ENCODE results near the gene C2CD2.

C2CD2 gene

DNA sequence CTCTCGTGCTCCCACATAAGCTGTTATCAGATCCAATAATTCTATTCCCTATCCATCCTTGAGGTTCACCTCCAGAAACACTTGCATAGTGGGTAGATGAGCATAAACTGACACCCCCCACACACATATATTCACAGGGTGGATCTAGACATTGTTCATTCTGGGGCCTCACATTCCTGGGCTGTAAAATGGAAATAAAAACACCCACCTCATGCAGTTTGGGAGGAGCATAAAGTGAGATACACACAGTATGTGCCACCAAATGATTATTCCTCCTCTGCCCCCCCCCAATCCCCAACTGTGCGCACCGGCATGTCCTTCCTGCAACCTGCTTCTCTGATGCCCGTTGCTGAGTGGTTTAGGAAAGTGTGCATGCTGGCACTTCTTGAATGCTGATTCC lies 92.6 kb downstream of the C2CD2 start:
- no peak for DNase-seq

DNA sequence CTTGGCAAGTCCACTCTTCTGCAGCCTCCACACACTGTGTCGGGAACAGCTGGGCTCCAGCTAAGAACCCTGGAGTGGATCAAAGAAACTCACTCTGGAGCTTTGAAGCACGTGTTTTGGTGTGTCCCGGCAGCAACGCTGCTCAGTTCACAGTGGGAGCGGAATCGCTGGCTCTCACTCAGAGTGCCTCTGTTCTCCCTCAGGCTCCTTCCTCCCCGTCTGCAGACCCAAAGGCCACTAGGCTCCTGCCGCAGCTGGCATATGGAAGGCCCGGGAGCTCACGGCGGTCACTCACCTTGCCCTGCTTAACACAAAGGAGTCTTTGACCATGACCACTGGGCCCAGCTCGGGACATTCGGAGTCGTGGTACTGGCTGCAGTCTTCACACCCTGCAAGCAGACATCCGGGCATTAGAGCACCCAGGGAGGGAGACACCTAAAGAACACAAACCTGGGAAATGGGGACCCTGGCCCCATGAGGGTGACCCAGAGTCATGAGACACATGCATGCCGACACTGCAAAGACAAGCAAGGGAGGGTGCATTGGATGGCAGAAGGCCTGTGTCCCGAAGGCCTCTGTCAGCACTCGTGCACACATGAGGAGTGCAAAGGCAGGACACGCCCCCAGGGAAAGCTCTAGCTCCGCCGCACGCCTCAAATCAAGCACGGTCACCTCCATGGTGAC lies 94.4 kb downstream of the C2CD2 start:
- DNase-seq: no peak

DNA sequence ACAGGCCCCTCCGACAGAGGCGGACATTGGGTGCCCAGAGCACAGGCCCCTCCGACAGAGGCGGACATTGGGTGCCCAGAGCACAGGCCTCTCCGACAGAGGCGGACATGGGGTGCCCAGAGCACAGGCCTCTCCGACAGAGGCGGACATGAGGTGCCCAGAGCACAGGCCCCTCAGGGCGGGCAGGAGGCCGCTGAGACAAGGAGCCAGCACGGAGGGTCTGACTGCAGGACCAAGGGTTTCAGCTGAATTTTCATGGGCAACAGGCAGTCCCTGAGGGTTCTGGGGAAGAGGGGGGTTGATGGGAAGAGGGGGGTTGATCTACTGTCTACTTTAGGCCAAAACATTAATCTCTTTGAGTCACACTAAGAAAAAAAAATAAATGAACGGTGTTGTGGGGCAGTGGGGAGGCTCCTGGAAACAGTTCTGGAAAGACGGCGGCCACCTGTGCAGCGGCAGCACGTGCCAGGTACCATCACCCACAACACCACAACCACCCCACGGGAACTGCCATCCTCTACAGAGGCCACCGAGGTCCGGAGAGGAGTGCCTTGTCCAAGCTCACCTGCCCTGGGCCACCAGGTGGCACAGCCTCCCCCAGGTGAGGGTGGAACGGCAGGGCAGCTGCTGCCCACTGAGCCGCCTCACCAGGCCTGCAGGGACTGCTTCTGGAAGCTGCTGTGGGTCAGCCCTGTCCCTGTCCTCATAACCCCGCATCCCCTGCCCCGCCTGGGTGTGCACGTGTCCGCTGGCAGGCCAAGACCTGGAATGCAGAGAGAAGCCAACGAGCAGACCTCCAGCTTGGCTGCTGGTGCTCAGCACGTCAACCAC lies 95.1 kb downstream of the C2CD2 start:
- DNase-seq: no peak

DNA sequence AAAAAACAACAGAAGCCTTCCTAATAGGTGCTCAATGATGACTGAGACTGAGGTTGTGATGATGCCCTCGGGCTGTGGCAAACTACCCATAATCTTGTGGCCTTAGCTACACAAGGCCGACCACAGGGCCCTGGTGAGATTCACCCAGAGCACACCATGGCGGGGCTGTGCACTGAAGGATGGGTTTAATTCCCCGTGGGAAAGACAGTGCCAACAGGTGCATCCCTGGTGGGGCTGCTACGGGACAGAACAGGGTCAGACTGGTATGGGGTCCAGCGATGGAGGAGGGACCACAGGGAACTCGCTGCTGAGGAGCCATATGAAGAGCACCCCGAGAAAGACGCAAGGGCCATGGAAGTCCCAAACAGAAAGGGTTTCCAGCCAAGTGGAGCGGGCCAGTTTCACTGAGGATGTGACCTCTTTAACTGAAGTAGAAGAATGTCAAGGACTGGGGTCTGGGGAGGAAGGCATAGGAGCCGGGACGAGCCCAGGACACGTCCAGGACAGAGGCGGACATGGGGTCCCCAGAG lies 96.0 kb downstream of the C2CD2 start:
- DNase-seq: no peak

DNA sequence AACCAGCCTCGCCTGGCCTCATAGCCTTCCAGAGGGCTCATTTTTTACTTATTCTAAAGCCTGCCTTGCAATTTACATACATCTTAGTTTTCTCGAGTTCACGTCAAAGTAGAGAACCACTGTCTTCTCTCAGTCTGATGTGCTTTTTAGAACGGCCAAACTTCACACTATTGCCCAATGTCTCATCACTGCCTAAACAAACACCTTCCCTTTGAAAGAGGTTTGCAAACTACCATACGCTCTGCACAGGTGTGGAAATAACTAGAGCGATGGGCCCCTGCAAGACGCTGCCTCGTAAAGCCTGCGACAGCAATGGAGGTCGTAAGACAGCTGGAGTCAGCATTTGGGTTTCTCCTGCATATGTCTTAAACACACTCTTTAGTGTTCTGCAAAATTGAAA lies 97.2 kb downstream of the C2CD2 start:
- no peak for DNase-seq

DNA sequence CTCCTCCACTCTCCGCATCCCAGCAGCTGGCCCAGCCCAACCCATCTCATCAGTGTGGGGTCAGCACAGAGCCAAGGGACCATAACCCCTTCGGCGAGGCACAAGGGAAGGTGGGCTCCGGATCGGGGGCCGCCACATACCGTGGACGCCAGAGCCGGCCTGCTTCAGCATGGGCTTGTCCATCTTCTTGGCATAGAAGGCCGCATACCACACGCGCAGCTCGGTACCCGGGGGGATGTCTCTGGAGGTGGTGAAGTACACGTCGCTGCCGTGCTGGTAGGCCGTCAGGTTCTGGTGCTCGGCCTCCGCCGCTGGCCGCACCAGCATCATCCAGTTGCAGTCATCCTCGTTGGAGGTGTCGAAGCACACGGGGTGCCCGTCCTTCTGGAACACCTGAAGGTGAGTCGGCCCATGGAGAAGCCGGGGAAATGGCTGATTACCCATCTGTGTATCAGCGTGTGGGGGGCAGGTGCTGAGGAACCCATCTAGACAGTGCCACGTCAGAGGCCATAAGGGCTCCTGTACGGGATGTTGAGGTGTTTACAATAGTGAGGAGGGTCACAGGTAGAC lies 99.3 kb downstream of the C2CD2 start:
- no peak for DNase-seq

DNA sequence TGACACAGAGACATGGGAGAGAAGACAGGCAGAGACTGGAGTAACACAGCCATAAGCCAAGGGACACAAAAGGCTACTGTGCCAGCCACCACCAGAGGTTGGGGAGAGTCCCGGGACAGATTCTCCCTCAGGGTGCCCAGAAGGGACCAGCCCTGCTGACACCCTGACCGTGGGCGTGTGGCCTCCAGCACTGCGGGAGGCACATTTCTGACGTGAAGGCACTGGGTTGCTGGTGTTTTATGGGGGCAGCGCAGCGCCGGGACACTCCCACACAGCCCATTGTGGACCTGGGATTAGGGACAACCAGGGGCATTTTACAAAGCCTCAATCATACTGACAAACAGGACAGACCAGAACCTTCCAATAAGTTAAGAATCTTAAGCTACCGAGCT lies 100.9 kb downstream of the C2CD2 start:
- no peak for DNase-seq

DNA sequence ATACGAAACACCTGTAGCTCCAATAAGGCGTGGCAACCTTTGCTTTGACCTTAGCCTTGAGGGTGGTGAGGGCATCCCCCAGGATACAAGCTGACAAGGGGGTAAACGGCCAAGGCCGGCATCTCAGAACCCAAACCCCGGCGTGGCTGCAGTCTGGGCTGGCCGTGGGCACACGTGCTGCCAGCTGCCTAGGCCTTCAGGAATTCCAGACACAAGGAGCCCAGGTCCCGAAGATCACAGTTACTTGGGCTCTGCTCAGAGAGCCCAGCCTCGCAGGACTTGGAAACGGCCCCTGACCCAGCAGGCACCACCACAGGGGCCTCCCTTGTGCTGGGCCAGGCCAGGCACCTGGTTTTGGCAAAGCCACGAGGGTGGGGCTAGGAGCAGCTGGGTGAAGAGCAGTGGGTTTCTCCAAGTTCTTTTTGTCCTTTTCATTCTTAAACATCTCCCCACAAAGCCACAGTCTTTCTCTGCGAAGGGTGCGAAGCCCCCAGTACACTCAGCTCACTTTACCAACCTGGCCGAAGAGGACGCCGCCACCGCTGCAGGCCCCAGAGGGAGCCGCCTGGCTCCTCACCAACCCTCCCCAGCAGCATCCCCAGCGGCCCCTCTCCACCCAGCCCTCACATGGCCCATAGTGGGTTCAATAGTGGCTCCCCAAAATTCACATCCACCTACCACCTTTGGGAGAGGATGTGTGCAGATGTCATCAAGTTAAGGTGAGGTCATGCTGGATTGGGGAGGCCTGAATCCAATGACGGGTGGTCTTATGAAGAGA lies 101.5 kb downstream of the C2CD2 start:
- DNase-seq: no peak

DNA sequence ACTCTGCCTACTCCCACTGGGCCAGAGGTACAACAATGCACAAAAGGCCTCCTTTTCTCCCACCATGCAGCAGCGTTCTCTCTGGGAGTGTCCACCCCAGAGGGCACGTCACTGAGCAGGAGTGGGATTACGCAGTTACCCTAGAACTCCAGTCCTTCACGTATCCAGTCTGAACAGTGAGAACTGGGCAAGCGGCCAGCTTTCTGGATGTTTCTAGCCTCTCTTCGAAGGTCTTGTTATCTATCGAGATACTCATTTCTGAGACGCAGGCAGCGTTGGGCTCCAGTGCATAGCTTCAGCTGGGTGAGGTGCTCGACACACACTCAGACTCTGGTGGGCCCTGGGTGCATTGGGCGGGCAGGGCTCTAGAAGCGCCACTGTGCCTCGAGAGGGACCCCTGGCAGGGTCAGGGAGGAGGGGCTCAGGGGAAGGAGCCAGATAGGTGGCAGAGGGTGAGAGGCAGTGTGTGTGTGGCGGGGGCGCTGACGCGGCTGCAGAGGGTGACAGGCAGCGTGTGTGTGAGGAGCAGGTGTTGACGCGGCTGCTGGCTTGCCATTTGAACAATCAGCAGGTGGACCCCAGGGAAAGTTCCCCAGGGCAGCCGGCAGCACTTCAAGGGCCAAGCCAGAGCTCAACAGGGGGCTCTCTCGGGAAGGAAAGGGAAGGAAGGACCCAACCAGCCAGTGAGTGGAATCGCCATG lies 102.6 kb downstream of the C2CD2 start:
- no peak for DNase-seq

DNA sequence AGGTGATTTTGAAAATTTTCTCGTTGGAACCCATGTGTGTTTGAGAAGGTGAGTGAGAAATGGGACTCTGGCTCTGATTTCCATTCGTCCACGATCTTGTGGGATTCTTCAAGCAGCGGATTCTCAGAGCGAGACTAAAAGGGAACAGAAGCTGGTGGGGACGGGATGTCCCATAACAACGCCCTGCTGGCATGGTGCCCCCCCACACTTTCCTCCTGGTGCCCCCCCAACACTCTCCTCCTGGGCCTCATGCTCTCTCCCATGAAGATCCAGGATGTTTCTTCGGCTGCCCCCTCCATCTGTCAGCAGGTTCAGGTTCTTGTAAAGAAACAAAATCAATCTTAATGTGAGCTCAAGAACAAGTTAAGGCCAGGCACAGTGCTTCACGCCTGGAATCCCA lies 103.7 kb downstream of the C2CD2 start:
- no peak for DNase-seq

DNA sequence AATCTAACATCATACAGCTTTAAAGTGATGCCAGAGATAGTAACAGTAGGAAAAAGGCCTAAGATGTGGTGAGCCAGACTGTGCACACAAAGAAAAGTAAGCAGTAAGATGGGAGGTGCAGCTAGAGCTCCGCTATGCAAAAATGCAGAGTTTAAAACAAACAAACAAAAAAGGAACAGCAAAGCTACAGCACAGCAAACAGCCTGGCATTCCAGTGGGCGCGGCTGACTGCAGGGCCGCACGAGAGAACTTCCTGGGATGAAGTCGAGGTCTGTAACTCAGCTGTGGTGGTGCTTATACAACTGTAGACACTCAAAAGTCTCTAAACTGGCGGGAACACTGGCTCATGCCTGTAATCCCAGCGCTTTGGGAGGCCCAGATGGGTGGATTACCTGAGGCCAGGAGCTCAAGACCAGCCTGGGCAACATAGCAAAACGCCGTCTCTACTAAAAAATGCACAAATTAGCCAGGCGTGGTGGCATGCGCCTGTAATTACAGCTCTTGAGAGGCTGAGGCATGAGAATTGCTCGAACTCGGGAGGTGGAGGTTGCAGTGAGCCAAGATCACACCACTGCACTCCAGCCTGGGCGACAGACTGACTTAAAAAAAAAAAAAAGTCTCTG lies 104.7 kb downstream of the C2CD2 start:
- no peak for DNase-seq

DNA sequence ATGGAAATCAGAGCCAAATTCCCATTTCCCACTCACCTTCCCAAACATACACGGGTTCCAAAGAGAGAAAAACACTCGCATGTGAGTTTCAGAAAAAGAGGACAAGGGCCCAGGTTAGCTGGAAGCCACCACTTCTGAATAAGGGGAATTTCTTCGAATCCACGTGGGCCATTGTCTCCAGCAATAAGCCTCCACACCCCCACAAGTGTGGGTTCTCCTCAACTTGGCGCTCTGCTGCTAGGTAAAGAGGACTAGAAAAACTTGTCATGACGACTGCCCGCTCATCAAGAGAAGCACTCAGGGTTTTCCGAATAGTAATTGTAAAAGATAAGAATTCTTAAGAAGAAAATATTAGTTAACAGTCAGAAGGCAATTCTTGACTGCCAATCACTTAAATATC lies 105.3 kb downstream of the C2CD2 start:
- DNase-seq: no peak

DNA sequence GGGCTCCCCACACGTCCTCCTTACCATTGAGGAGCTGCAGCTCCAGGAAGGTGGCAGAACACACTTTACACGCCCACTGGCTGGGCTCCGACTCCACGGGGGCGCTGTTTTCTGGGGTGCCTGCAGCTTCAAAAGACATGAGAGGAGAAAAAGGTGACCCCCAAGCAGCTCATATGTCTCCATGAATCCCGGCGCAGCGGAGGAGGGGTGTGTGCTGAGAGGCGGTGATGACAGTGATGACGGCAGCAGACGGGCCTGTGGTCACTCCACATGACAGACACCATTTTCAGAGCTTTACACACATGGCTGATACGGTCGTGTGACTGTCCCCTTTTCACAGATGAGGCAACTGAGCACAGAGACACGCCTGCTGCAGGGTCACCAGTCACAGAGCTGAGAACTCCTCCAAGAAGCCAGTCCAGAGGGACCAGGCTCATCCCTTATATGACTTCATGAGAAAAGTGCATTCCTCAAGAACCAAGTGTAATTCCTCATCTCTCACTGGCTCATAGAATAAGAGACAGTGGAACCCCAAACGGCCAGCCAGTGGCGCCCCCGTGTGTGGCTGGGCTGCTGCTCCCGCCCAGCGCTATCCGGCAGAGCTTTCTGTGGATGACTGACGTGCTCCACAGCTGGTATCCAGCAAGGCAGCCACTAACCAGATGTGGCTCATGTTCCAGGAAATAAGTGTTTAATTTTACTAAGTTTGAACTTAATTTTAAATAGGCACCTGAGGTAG lies 106.6 kb downstream of the C2CD2 start:
- no peak for DNase-seq

DNA sequence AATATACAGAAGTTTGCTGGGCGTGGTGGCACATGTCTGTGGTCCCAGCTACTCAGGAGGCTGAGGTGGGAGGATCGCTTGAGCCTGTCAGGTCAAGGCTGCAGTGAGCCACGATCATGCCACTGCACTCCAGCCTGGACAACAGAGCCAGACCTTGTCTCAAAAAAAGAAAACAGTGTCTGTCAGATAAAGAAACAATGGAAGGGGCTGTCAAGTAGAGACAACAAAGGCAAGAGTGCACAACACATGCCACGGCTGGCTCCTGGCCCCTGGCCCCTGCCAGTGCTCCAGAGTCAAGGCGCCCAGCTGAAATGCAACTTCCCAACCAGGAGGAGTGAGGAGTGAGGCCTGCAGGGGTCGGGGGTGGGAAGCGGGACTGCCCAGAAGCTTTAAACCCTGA lies 107.3 kb downstream of the C2CD2 start:
- no peak for DNase-seq

DNA sequence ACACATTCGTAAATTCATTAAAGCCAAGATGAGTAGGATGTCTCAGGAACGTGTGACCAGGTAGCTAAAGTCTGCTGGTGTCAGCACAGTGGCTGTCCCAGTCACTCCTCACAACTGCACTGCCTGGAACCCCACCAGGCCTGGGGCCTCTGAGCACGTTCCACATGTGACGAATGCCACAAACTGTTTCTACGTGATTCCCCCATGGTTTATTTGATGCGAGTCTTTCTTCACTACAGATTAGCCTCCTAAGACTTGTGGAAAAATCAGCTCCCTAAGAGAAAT lies 107.8 kb downstream of the C2CD2 start:
- no peak for DNase-seq

DNA sequence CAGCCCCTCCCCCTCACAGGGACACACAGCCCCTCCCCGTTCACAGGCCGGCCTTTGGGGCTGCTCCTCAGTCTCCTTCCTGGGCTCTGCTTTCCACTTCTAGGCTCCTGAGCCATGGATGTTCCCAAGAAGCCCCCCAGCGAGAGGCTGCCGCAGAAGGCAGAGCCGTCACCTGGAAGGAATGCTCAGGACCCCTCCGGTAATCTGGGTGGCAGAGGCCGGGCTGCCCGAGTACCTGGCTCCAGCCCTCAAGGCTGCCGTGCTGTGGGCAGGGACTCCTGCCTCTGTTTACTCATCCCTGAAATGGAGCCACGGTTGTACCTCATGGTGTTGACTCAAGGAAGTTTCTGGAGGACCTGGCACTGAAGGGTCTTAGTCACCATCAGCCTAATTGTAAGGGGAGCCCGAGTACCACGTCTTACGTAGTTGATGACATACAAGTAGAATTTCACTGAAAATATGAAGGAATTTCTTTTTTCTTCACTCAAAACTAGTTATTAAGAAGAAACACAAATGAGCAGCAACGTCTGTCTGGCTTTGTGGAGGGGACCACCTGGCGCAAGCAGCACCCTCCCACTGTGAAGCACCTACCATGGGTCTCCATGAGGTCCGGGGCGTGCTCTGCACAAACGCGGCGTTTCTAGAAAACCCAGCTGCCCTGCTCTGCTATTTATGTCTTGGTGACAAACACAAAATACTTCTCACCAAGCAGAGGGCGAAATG lies 108.3 kb downstream of the C2CD2 start:
- DNase-seq: no peak

DNA sequence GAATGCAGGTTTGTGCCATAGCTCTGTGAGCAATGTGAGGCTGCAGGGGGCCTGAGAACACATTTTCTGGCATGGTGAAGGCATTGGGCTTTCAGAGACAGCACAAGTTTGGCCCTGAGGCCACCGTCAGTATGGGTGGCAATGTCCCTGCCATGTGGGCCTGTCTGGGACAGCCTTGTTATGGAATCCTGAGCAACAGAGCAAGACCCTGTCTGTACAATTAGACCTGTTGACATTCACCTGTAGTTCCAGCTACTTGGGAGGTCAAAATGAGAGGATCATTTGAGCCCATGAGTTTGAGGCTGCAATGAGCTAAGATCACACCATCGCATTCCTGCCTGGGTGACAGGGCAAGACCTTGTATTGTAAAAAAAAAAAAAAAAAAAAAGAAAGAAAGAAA lies 110.2 kb downstream of the C2CD2 start:
- no peak for DNase-seq

DNA sequence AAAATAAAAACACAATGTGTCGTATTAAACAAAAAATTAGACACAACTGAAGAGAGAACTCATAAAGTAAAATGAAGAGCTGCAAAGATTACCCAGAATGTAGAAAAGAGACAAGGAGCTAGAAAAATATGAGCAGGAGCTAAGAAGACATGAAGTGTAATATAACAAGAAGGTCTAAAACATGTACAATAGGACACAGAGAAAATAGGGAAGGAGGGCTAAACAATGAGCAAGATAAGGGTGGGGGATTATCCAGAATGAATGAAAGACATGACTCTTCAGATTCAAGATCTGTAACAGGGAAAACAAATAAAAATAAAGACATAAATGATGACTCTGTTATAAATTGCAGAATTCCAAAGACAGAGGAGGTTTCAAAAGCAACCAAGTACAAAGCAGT lies 112.9 kb downstream of the C2CD2 start:
- DNase-seq: no peak

DNA sequence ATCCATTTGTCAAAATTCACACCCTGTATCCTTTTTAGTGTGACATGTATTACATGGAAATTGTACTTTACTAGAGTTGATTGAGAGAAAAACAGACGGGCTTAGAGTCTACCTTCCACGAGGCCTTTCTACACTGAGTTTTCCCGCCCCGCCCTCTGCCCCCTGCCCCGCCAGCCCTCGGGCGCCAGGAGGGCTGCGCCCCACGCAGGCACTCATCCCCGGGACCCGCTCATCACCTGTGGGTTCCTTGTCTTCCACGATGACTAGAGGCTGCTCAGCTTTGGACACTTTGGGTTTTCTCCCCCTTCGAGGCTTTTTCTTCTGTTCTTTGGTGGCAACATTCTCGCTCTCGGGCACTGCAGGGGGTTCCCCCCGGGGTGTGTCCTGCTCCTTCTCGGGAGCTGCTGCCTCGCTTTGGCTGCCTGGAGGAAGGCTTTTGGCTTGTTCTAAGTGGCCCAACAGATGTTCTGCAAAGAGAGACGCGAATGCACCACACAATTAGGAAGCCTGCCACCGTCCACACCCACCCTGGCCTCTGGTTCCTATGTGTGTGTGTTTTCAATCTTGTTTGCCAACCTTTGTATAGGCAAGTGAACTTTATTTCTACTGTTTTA lies 114.3 kb downstream of the C2CD2 start:
- DNase-seq: no peak

DNA sequence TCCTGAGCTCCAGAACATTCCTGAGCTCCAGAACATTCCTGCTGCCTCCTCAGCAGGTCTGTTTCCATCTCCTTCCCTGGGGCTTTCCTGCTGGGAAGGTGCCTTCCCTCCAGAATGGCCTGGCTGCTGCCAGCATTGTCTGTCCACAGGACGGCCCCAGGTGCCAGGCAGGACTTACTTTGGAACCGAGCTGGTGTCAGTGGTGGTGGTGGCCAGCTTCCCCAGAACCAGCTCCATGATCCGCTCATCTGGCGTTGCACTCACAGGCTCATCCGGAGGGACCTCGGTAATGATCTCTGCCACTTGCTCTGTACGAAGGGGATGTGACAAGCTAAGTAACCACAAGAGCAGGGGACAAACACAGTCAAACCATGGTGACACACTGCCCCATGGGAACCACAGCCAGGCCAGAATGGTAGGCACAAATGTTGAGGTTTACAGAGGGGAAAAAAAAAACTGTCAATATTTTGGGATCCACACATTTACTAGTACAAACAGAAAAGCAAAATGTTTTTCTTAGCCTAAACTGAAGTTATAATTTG lies 116.0 kb downstream of the C2CD2 start:
- no peak for DNase-seq
